Tibial nerve (tissue), 3 donors: ENCODE results near the gene ELAPOR1.

ENCODE experiments used
- CTCF ChIP-seq, 5 experiments: fragments of 200-600 bp in 3 of 5; fragments of 450-650 bp in 2 of 5; sonication (generic) in 3 of 5; IDR thresholded peaks; one replicate each; pipeline ENCODE4 v1.5.1; 2016 to 2019; ENCODE audit warnings: antibody characterized with exemption in 5 of 5, mild to moderate bottlenecking in 3 of 5, moderate library complexity in 2 of 5
- POLR2A ChIP-seq, 2 donors: fragments of 450-650 bp; IDR thresholded peaks; one replicate each; pipeline ENCODE4 v1.6.1; 2017; ENCODE audit warnings: antibody characterized with exemption in 2 of 2, mild to moderate bottlenecking in 2 of 2, moderate library complexity in 2 of 2

- TF ChIP-seq CTCF (IDR thresholded peaks at IDR 0.05): no peak
- TF ChIP-seq POLR2A (IDR thresholded peaks at IDR 0.05): no peak
These were observed 2.4 kb downstream of the ELAPOR1 start for GRCh38 chr1:109116286-109116685.
